AG09319 (cell line): ENCODE data around the gene VTN.

Experiments used
- DNase-seq: peaks from one replicate; pipeline ENCODE4 v3.0.0-alpha.2; 2010; ENCODE audit warnings: low read depth; ENCODE audit errors: extremely low read depth
- TF ChIP-seq, protein P1 (sequence below): IDR thresholded peaks from 2 replicates; pipeline ENCODE4 v1.5.1; 2011; ENCODE audit warnings: low read depth, mild to moderate bottlenecking, inconsistent platforms, low read length, moderate library complexity

VTN gene

DNA sequence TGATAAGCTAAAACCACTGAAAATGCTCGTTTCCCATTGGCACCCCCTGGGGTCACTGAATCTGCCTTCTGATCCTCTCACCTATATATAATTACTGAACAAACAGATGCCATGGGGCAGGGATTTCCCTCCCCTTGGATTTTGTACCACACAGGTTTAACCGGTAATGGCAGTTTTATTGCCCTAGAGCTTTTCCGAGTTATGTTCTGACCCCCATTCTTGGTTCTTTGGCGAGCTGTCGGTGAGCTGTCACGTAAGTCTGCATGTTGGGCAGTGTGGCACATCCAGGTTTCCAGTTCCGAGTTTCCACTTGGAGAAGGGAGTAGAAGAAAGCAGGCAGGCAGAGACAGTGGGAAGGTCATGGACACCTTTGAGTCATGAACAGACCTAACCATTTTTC is 44.0 kb downstream of the VTN start:
- TF ChIP-seq, protein P1, sequence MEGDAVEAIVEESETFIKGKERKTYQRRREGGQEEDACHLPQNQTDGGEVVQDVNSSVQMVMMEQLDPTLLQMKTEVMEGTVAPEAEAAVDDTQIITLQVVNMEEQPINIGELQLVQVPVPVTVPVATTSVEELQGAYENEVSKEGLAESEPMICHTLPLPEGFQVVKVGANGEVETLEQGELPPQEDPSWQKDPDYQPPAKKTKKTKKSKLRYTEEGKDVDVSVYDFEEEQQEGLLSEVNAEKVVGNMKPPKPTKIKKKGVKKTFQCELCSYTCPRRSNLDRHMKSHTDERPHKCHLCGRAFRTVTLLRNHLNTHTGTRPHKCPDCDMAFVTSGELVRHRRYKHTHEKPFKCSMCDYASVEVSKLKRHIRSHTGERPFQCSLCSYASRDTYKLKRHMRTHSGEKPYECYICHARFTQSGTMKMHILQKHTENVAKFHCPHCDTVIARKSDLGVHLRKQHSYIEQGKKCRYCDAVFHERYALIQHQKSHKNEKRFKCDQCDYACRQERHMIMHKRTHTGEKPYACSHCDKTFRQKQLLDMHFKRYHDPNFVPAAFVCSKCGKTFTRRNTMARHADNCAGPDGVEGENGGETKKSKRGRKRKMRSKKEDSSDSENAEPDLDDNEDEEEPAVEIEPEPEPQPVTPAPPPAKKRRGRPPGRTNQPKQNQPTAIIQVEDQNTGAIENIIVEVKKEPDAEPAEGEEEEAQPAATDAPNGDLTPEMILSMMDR = no peak
- no peak for DNase-seq

GRCh38 chr17:28325211-28325610 is 44.9 kb downstream of the VTN start:
- DNase-seq = no peak
- TF ChIP-seq, protein P1 = no peak

DNA sequence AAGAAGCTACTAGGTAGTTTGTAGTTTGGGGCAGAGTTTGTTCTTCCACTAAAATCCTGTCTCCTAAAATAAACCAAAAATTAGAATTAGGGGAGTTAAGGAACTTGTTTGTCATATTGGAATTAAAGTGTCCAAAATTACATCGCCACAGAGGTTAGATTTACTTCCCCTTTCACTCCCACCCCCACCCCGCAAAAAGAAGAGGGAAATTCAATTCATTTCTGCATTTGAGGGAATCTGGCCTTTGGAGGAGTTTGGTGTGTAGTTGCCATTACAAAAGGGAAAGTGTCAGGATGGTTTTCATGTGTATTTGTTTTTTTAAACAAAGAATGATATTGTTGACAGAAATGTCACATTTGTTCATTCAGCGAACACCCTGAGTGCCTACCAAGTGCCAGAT is 45.3 kb downstream of the VTN start:
- no peak for DNase-seq
- TF ChIP-seq, protein P1 = no peak

DNA sequence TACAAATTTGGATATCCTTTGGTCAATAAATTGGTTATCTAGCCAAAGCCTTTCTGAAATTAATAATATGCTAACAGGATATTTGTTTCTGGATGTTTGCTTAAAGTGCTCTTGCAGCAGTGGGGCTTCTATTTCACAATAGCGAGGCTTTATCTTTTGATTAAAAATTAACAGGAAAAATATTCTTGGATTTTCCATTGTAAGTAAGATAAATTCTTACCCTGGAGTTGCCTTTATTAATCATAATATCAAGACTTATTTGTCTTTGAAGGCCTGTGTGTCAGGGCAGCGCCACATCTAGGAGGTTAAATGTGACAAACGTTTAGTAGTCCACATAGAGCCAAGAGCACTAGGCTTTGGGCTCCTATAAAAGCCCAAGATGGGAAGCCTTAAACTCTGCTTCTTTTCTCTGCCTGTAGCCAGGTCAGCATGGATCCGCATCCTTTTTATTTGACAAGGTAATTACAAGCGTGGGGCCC is 45.8 kb downstream of the VTN start:
- DNase-seq = no peak
- TF ChIP-seq, protein P1 = no peak

GRCh38 chr17:28320215-28321061 is 49.7 kb downstream of the VTN start:
- TF ChIP-seq, protein P1 = no peak
- no peak for DNase-seq

DNA sequence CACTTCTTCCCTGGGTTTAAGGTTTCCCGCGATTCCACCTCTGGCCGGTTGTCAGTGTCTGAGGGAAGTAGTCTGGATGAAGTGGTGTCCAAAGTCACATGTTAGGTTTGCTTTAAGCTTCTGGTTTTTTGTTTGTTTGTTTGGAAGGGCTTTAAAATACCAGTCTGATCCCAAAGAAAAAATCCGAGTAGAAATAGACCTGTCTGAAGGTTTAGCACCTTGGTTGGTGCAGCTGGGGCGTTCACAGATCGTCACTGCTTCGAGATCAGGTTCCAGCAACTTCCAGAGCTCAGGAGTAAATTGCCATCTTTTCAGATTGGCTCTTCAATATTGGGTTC is 50.5 kb downstream of the VTN start:
- no peak for DNase-seq

More for the DNA sequence above, 50.5 kb downstream of the VTN start:
- TF ChIP-seq, protein P1 = no peak
